Measurements from ENCODE around the gene TMEM181.

DNA sequence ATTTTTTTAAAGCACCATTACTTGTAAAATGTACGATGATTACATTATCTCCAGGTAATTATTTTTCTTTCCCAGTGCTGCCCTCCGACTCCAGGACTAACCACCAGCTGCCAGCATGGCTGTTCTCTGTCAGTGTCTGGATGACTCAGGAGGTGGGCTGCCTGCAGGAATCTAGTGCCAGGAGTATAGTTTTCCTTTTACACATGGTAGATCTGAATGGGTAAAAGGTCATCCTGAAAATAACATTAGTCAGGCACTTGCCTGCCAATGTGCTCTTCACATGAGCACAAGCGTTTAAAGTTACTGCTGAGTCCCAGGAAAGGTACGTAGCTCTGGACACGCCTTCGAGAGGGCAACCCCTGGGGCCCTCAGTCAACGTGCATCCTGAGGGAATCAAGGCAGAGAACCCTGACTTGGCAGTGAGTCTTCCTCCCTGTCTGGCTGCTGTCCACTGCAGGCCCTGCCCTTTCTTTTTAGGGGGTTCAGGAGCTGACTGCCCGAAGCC is 82.3 kb downstream of the TMEM181 start:
- TF ChIP-seq, protein P1, sequence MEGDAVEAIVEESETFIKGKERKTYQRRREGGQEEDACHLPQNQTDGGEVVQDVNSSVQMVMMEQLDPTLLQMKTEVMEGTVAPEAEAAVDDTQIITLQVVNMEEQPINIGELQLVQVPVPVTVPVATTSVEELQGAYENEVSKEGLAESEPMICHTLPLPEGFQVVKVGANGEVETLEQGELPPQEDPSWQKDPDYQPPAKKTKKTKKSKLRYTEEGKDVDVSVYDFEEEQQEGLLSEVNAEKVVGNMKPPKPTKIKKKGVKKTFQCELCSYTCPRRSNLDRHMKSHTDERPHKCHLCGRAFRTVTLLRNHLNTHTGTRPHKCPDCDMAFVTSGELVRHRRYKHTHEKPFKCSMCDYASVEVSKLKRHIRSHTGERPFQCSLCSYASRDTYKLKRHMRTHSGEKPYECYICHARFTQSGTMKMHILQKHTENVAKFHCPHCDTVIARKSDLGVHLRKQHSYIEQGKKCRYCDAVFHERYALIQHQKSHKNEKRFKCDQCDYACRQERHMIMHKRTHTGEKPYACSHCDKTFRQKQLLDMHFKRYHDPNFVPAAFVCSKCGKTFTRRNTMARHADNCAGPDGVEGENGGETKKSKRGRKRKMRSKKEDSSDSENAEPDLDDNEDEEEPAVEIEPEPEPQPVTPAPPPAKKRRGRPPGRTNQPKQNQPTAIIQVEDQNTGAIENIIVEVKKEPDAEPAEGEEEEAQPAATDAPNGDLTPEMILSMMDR (IDR thresholded peaks at IDR 0.05) = no peak
- TF ChIP-seq EZH2phosphoT487 (IDR thresholded peaks at IDR 0.05) = no peak
